DND-41 (cell line): Measurements from ENCODE around the gene TMEM42.

Experiments used
- EZH2 ChIP-seq: IDR thresholded peaks from 3 replicates; pipeline ENCODE4 v1.6.1; 2012; ENCODE audit warnings: borderline replicate concordance, low read depth, mild to moderate bottlenecking, moderate library complexity, low read length, inconsistent platforms; ENCODE audit not compliant: severe bottlenecking
- TF ChIP-seq, protein P1 (sequence below): IDR thresholded peaks from 2 replicates; pipeline ENCODE4 v1.5.1; 2012; ENCODE audit warnings: borderline replicate concordance, low read length, moderate library complexity, mild to moderate bottlenecking; ENCODE audit not compliant: poor library complexity, severe bottlenecking; ENCODE audit errors: extremely low read depth

DNA sequence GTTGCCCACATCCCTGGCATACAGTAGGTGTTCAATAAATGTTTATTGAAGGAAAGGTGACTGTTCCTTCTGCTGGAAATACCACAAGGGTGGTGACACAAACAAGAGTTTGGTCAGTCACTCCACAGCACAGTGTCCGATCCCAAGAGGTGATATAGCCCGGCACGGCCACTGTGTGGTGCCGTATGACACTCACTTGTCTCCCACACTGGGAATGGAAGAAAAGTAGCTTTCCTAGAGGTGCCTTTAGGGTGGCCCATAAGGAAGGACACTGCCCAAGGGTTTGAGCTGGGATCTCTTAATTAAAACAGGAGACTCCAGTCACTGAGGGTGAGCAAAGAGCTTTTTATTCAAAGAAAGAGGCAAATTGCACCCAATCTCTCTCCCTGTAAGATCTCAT, 53.2 kb downstream of the TMEM42 start:
- TF ChIP-seq, protein P1, sequence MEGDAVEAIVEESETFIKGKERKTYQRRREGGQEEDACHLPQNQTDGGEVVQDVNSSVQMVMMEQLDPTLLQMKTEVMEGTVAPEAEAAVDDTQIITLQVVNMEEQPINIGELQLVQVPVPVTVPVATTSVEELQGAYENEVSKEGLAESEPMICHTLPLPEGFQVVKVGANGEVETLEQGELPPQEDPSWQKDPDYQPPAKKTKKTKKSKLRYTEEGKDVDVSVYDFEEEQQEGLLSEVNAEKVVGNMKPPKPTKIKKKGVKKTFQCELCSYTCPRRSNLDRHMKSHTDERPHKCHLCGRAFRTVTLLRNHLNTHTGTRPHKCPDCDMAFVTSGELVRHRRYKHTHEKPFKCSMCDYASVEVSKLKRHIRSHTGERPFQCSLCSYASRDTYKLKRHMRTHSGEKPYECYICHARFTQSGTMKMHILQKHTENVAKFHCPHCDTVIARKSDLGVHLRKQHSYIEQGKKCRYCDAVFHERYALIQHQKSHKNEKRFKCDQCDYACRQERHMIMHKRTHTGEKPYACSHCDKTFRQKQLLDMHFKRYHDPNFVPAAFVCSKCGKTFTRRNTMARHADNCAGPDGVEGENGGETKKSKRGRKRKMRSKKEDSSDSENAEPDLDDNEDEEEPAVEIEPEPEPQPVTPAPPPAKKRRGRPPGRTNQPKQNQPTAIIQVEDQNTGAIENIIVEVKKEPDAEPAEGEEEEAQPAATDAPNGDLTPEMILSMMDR, result peak; percentile 52
- TF ChIP-seq EZH2, result no peak
